DND-41 (cell line): ENCODE results near the gene TCF25.

ENCODE experiments used
- ATAC-seq: fragments of 200-7000 bp; cut with Tn5 transposase; 3 replicates; pipeline ENCODE4 v1.9.1; 2021; ENCODE audit warnings: low read depth; ENCODE audit not compliant: insufficient read depth
- DNase-seq: peaks from one replicate; pipeline ENCODE4 v3.0.0-alpha.2; 2020
- H2AFZ ChIP-seq: 2 replicates; pipeline ENCODE4 v1.6.0; 2012; ENCODE audit warnings: low read depth, low read length
- H3K27ac ChIP-seq: 2 replicates; pipeline ENCODE4 v1.5.1; 2012; ENCODE audit warnings: low read length, inconsistent platforms
- H3K27me3 ChIP-seq: fragments of 200-600 bp; sonication (generic); 2 replicates; pipeline ENCODE4 v1.6.0; 2012; ENCODE audit warnings: low read length, mild to moderate bottlenecking, inconsistent platforms; ENCODE audit not compliant: insufficient read depth, poor library complexity
- H3K36me3 ChIP-seq: 2 replicates; pipeline ENCODE4 v1.5.1; 2012; ENCODE audit warnings: low read length, inconsistent platforms; ENCODE audit not compliant: insufficient read depth
- H3K4me1 ChIP-seq: 2 replicates; pipeline ENCODE4 v1.5.1; 2012; ENCODE audit warnings: mild to moderate bottlenecking, low read length; ENCODE audit not compliant: insufficient read depth
- H3K4me2 ChIP-seq: 2 replicates; pipeline ENCODE4 v1.6.0; 2012; ENCODE audit warnings: mild to moderate bottlenecking, moderate library complexity, low read length, inconsistent platforms; ENCODE audit not compliant: insufficient read depth
- H3K4me3 ChIP-seq, 2 experiments: fragments of 200-600 bp in 1 of 2; shearing (Covaris generic) in 1 of 2; 2 replicates each; pipeline ENCODE4 v1.5.1; 2012 to 2016; ENCODE audit warnings: inconsistent platforms in 2 of 2, low read length in 2 of 2, mild to moderate bottlenecking in 2 of 2, low read depth in 1 of 2, moderate library complexity in 1 of 2
- H3K79me2 ChIP-seq: 2 replicates; pipeline ENCODE4 v1.6.0; 2012; ENCODE audit warnings: low read length, inconsistent platforms; ENCODE audit not compliant: insufficient read depth
- H3K9ac ChIP-seq: 2 replicates; pipeline ENCODE4 v1.6.0; 2012; ENCODE audit warnings: low read depth, mild to moderate bottlenecking, inconsistent platforms, low read length, moderate library complexity
- H3K9me3 ChIP-seq: 2 replicates; pipeline ENCODE4 v1.5.1; 2012; ENCODE audit warnings: low read length, moderate library complexity, mild to moderate bottlenecking, inconsistent platforms; ENCODE audit not compliant: insufficient read depth, severe bottlenecking
- H4K20me1 ChIP-seq: 2 replicates; pipeline ENCODE4 v1.6.0; 2012; ENCODE audit warnings: low read length; ENCODE audit not compliant: insufficient read depth
- CTCF ChIP-seq: IDR thresholded peaks from 2 replicates; pipeline ENCODE4 v1.5.1; 2012; ENCODE audit warnings: borderline replicate concordance, low read length, moderate library complexity, mild to moderate bottlenecking; ENCODE audit not compliant: poor library complexity, severe bottlenecking; ENCODE audit errors: extremely low read depth
- EZH2 ChIP-seq: IDR thresholded peaks from 3 replicates; pipeline ENCODE4 v1.6.1; 2012; ENCODE audit warnings: borderline replicate concordance, low read depth, mild to moderate bottlenecking, moderate library complexity, low read length, inconsistent platforms; ENCODE audit not compliant: severe bottlenecking

Gene TCF25

GRCh38 chr16:89843409-89844350 lies 29.7 kb upstream of the TCF25 start:
- no peak for ATAC-seq
- Histone ChIP-seq H3K9ac (no peak overlapping the region), H3K4me3 (no peak overlapping the region), H3K4me1 (peaks cover under 1% of the 10 kb centered on the region; the same call in 1 of the 2 replicates), H2AFZ (no peak overlapping the region), H3K79me2 (no peaks in the 10 kb centered on the region), H4K20me1 (peaks cover 4% of the 10 kb centered on the region), H3K9me3 (no peaks in the 10 kb centered on the region), H3K36me3 (no peaks in the 10 kb centered on the region), H3K27me3 (no peaks in the 10 kb centered on the region), H3K4me2 (no peak overlapping the region), H3K27ac (no peak overlapping the region)
- no peak for TF ChIP-seq CTCF
- TF ChIP-seq EZH2, result no peak
- no peak for DNase-seq

- Histone ChIP-seq H3K4me3 (no peak overlapping the region), H3K36me3 (no peaks in the 10 kb centered on the region), H3K27me3 (no peaks in the 10 kb centered on the region), H3K4me1 (no peaks in the 10 kb centered on the region), H3K9ac (no peak overlapping the region), H3K27ac (no peak overlapping the region), H3K4me2 (no peak overlapping the region), H3K79me2 (no peaks in the 10 kb centered on the region), H2AFZ (no peak overlapping the region), H3K9me3 (no peaks in the 10 kb centered on the region), H4K20me1 (peaks cover 4% of the 10 kb centered on the region)
- DNase-seq (no peak), ATAC-seq (no peak)
- TF ChIP-seq EZH2 (no peak), CTCF (no peak)
Measured at GRCh38 chr16:89844739-89845339, 28.6 kb upstream of the TCF25 start.

GRCh38 chr16:89845417-89845816 lies 28.0 kb upstream of the TCF25 start:
- Histone ChIP-seq H3K9me3 (no peaks in the 10 kb centered on the region), H3K4me3 (no peak overlapping the region), H3K4me2 (no peak overlapping the region), H3K27me3 (no peaks in the 10 kb centered on the region), H3K9ac (no peak overlapping the region), H3K79me2 (no peaks in the 10 kb centered on the region), H4K20me1 (peaks cover 4% of the 10 kb centered on the region), H3K4me1 (no peaks in the 10 kb centered on the region), H2AFZ (no peak overlapping the region), H3K27ac (no peak overlapping the region), H3K36me3 (no peaks in the 10 kb centered on the region)
- TF ChIP-seq EZH2, result no peak
- TF ChIP-seq CTCF, result no peak
- DNase-seq (no peak), ATAC-seq (no peak)
